ENCODE results near the gene FLT4. TPM values are rescaled to one million over a fixed set of nuclear protein-coding genes. Genes with fewer than 3 reads are reported as not detected.

Gene FLT4
- total RNA-seq, 6 experiments from 2014 or later: 5.3 to 15.1 (median 8.0) TPM

DNA sequence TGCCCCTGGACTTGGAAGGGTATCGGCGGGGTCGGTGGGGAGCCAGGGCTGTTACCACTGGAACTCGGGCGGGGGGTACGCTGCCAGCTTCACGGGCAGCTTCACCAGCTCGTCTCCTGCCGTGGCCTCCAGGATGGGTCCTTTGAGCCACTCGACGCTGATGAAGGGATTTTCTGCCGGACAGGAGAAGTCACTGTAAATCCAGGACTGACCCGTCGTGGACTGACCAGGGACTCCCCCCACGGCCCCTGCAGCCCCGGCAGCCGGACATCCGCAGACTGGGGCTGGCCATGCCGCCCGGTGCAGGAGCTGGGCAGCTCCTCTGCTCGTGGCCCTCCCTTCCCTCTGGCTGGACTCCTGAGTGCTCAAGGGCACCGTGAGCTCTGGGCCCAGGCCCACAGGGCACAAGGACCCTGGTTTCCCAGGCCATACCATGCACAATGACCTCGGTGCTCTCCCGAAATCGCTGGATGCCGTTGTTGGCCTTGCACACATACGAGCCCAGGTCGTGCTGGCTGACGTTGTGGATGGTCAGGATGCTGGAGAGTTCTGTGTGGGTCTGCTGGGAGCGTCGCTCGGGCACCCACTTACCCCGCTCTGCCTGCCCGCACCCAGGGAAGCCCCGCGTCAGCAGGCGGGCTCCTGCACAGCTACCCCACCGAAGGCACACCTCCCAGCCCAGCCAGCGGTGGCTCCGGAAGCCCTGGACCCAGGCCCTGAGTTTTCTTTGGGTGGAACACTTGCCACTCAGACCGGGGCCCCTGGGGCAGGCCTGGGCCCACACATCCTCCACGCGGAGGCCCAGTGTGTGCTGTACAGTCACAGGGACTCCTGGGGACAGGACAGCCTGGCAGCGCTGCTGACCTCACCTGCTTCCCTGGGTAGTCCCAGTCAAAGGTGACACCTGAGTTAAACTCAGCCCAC, 20.3 kb downstream of the FLT4 start:
- H3K27me3 ChIP-seq: no peaks in the 10 kb centered on the region
- no peak for TF ChIP-seq POLR2A (IDR thresholded peaks at IDR 0.05)
- ATAC-seq (no peak), DNase-seq (no peak)
- intact Hi-C loops (cut with DNase I): no loop called here
- H3K36me3 ChIP-seq: no peaks in the 10 kb centered on the region
- WGBS (ENCODE audit: insufficient coverage, low coverage, low lambda C conversion rate, missing lambda C conversion rate): 49% methylated on average over 3 of the region's 44 CpGs
- H3K9me3 ChIP-seq: no peaks in the 10 kb centered on the region
- no peak overlapping the region for H3K27ac ChIP-seq
- no peak overlapping the region for H3K4me3 ChIP-seq
- H3K4me1 ChIP-seq: no peaks in the 10 kb centered on the region

DNA sequence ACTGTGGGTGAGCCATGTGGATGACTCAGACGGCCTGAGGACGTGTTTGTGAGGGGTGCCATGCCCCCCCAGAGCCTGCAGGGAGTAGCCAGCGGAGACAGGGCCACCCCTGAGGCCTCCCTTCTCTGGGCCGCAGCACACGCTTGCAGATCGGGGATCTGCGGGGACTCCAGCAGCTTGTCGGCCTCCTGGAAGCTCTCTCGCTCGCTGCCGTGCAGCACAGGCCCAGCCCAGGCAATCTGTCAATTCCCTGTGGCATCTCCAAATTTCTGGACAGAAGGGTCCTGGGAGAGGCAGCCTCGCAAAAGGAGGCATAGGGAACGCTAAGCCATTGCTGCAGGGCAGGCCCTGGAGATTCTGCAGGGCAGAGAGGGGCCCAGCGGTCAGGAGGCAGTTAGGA, 21.2 kb downstream of the FLT4 start:
- intact Hi-C loops (cut with DNase I): no loop called here
- H3K4me3 ChIP-seq: no peak overlapping the region
- DNase-seq: no peak
- H3K9me3 ChIP-seq: no peaks in the 10 kb centered on the region
- H3K27me3 ChIP-seq: no peaks in the 10 kb centered on the region
- no peak for TF ChIP-seq POLR2A (IDR thresholded peaks at IDR 0.05)
- TF ChIP-seq, protein P1, sequence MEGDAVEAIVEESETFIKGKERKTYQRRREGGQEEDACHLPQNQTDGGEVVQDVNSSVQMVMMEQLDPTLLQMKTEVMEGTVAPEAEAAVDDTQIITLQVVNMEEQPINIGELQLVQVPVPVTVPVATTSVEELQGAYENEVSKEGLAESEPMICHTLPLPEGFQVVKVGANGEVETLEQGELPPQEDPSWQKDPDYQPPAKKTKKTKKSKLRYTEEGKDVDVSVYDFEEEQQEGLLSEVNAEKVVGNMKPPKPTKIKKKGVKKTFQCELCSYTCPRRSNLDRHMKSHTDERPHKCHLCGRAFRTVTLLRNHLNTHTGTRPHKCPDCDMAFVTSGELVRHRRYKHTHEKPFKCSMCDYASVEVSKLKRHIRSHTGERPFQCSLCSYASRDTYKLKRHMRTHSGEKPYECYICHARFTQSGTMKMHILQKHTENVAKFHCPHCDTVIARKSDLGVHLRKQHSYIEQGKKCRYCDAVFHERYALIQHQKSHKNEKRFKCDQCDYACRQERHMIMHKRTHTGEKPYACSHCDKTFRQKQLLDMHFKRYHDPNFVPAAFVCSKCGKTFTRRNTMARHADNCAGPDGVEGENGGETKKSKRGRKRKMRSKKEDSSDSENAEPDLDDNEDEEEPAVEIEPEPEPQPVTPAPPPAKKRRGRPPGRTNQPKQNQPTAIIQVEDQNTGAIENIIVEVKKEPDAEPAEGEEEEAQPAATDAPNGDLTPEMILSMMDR (IDR thresholded peaks at IDR 0.05): no peak
- no CpG with 5 or more reads among the region's 14 CpGs for WGBS (ENCODE audit: insufficient coverage, low coverage, low lambda C conversion rate, missing lambda C conversion rate)
- H3K36me3 ChIP-seq: no peaks in the 10 kb centered on the region
- H3K4me1 ChIP-seq: no peaks in the 10 kb centered on the region
- ATAC-seq: no peak
- no peak overlapping the region for H3K27ac ChIP-seq

DNA sequence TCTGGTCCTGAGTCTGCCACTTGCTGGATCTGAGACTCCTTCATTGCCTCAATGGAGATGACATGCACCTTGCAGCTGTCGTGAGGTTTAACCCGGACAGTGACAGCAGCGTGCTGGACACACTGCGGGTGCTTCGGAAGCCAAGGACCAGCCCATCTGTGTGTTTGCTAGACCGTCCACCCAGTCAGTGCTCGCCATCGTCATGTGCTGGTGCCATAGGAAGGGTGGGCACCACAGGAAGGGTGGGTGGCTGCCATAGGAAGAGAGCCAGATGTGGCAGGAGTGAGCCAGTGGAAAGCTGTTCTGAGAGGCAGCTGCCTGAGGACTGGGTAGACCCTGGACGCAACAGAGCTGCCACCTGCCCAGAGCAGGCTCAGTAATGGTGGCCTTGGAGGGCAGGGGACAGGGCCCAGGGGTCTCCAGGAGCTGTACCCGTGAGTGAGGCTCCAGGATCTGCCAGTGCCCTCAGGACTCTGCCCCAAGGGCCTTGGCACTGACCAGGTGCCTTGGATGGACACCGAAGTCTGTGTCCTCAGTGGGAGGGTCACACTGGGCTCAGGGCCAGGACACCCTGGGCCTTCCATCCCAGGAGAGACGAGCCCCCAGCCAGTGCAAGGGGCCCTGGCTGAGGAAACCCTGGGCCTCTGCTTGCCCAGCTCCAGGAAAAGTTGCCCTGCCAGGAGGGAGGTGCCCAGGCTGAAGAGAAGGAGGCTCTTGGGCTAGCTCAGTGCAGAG, 21.8 kb downstream of the FLT4 start:
- no peak overlapping the region for H3K4me3 ChIP-seq
- WGBS (ENCODE audit: insufficient coverage, low coverage, low lambda C conversion rate, missing lambda C conversion rate): 82% methylated on average over 6 of the region's 12 CpGs
- no peak for ATAC-seq
- no peak overlapping the region for H3K27ac ChIP-seq
- no peak for TF ChIP-seq POLR2A (IDR thresholded peaks at IDR 0.05)
- TF ChIP-seq, protein P1 (IDR thresholded peaks at IDR 0.05): no peak
- H3K27me3 ChIP-seq: no peaks in the 10 kb centered on the region
- intact Hi-C loops (cut with DNase I): no loop called here
- no peaks in the 10 kb centered on the region for H3K36me3 ChIP-seq
- no peaks in the 10 kb centered on the region for H3K4me1 ChIP-seq
- H3K9me3 ChIP-seq: no peaks in the 10 kb centered on the region
- DNase-seq: no peak

DNA sequence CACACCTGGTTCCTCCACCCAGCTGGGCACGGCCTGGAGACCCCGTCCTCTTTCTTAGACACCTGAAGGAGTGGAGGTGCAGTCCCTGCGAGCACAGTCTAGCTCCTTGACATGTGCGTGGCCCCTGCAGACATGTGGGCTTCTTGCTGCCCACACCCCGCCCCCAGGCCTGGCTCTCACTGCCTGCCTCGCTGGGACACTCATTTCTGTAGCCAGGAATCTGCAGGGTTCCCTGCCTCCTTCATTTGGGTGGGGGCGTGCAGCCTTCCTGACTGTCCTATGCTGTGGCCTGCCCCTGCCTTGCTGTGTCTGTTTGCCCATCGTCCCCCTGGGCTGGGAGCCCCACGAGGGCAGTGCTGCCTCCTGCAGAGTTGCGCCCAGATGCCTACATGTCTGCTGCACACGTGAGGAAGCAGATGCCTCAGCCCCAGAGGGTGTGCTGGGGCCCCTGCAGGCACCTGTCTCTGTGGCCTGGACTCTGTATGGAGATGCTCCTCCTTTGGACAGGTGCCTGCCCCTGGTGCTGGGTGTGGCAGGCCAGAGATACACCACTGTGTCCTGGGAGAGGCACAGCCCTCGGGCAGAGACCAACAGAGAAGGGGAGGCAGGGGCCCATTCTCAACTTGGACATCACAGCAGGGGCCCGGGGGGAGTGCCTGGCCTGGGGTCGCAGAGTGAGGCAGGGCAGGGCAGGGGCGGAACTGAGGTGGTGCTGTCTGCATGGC, 22.6 kb downstream of the FLT4 start:
- no peak for DNase-seq

More for the DNA sequence above, 22.6 kb downstream of the FLT4 start:
- Histone ChIP-seq H3K36me3 (no peaks in the 10 kb centered on the region), H3K27ac (no peak overlapping the region), H3K9me3 (no peaks in the 10 kb centered on the region), H3K4me3 (no peak overlapping the region), H3K4me1 (no peaks in the 10 kb centered on the region), H3K27me3 (no peaks in the 10 kb centered on the region)
- intact Hi-C loops (cut with DNase I): no loop called here
- TF ChIP-seq, protein P1 (IDR thresholded peaks at IDR 0.05): no peak
- TF ChIP-seq POLR2A (IDR thresholded peaks at IDR 0.05): no peak
- WGBS (ENCODE audit: insufficient coverage, low coverage, low lambda C conversion rate, missing lambda C conversion rate): 56% methylated on average over 7 of the region's 15 CpGs
- ATAC-seq: no peak

Measured in right lobe of liver (tissue), 6 donors.